ENCODE data around the gene DIS3L.
"Not testable (repeated sequence)": the region's sequence is repeated elsewhere in the genome, so short reads cannot be mapped to it uniquely, and the experiment has no call there.

DIS3L gene

DNA sequence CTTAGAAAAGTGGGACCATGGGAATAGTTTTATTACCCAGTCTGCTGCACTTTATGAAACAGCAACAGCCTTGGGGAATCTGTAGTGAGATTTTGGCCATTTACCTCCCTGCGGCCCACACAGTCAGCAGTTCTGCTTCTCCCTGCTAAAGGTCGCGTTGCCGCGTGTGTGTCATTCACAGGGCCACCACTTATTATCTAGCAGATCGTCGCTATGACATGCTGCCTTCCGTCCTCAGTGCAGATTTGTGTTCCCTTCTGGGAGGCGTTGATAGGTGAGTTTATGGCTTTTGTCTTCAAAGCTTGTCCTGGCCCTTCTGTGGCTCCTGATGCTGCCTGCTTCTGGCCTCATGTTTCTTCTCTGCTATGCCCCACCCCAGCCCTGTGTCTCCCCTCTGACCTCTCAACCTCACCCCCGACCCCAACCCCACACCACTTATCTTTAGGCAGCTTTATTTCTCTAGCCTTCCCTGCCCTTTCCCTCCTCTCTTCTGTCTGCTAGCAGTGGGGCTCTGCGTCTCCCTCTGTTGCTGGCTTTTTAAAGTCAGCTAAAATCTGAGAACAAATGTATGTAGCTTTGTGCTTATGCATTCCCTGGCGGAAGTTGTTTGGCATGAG lies 30.1 kb downstream of the DIS3L start:
- no peak for DNase-seq

- DNase-seq, result no peak
These were observed 32.7 kb downstream of the DIS3L start for GRCh38 chr15:66326051-66326450.

DNA sequence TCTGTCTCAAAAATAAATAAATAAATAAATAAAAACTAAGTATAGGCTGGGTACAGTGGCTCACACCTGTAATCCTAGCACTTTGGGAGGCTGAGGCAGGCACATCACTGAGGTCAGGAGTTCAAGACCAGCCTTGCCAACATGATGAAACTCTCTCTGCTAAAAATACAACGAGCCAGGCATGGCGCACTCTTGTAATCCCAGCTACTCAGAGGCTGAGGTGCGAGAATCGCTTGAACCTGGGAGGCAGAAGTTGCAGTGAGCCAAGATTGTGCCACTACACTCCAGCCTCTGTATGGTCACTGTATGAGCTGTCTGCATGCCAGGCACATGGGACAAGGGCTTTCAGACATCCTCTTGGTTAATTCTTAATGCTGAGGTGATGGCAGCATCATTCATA lies 34.4 kb downstream of the DIS3L start:
- no peak for DNase-seq

GRCh38 chr15:66328771-66329170 lies 35.4 kb downstream of the DIS3L start:
- DNase-seq, result no peak

- DNase-seq, result not testable (repeated sequence)
These were observed 55.2 kb downstream of the DIS3L start for GRCh38 chr15:66348530-66348929.

GRCh38 chr15:66356077-66356358 lies 62.6 kb downstream of the DIS3L start:
- no peak for DNase-seq

- DNase-seq, result peak; percentile 89
These were observed 63.2 kb downstream of the DIS3L start, which contains the start of gene TIPIN for GRCh38 chr15:66356359-66357236. TIPIN (minus strand) TSS chr15:66356685; CDS start chr15:66352947, 3,738 bp downstream.

GRCh38 chr15:66359740-66360139 lies 66.4 kb downstream of the DIS3L start:
- no peak for DNase-seq

DNA sequence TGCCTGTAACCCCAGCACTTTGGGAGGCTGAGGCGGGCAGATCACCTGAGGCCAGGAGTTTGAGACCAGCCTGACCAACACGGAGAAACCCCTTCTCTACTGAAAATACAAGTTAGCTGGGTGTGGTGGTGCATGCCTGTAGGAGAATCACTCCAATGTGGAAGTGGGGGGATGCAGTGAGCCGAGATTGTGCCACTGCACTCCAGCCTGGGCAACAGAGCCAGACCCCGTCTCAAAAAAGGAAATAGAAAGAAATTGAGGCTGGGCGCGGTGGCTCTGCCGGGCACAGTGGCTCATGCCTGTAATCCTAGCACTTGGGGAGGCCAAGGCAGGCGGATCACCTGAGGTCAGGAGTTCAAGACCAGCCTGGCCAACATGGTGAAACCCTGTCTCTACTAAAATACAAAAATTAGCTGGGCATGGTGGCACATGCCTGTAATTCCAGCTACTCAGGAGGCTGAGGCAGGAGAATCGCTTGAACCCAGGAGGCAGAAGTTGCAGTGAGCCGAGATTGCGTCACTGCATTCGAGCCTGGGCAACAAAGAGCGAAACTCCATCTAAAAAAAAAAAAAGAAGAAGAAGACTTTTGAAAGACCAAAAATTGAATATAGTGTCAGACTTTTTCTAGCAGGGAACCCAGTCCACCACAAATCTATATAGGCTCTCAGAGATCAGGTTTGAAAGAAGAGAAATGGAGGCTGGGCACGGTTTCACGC lies 68.5 kb downstream of the DIS3L start:
- not testable (repeated sequence) for DNase-seq

GRCh38 chr15:66362776-66363175 lies 69.4 kb downstream of the DIS3L start:
- no peak for DNase-seq

- DNase-seq, result no peak
These were observed 71.7 kb downstream of the DIS3L start for GRCh38 chr15:66364944-66365528.

DNA sequence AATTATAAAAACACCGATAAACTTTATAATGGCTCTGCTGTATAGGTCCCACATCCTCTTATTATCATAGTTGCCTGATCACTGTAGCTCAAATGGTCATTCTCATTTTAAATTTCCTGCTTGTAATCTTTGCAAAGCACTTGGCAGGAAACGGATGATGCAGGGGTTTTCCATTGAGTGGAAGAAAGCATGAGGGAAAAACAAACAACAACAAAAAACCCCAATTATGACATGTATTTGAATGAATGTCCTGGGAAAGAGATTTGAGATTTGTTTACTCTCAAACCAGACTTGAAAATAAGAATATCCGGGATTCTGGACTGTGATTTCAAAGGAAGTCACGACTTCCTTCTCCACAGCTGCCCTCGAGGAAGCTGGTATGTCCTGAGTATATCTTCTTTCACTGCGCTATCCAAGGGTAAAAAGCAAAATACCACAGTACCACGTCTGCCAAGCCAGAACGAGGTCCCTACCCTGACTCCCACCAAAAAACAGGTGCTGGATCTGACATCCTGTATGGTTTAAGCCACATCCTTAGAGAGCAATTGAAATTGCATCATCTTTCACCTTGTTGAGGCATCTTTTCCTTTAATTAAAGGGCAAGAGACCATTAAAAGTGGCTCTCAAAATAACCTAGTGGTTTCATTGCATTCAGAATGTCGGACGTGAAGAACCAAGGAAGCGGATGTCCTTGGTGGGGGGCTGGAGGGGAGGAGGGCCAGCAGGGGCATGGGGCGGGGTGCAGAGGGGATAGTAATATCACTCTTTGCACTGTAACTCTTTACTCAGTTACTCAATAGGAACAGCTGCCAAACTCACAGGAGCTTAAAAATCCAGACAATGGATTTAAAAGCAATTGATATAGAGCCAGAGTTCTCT lies 76.6 kb downstream of the DIS3L start:
- DNase-seq, result no peak

- DNase-seq, result no peak
These were observed 80.8 kb downstream of the DIS3L start for GRCh38 chr15:66374179-66374578.

GRCh38 chr15:66378814-66379430 lies 85.6 kb downstream of the DIS3L start:
- DNase-seq, result no peak

- DNase-seq, result not testable (repeated sequence)
These were observed 88.0 kb downstream of the DIS3L start for GRCh38 chr15:66381376-66381775.

All from NCI-H1694 treated with DMSO at 0.1 percent for 48 hours (cell line).